Activated CD8-positive, alpha-beta memory T cell treated with anti-CD3 and anti-CD28 coated beads for 36 hours (primary cell): ENCODE results near the gene DMAC1. TPM values are rescaled to one million over a fixed set of nuclear protein-coding genes. Genes with fewer than 3 reads are reported as not detected.

Experiments used
- CTCF ChIA-PET: fragments of 350-600 bp; sonication (Branson Sonifier 250); formaldehyde crosslinking; loops from one replicate; lab custom pipeline; 2021; ENCODE audit warnings: antibody characterized with exemption; lab: Charles Lee
- POLR2A ChIA-PET: fragments of 350-600 bp; sonication (Branson Sonifier 250); formaldehyde crosslinking; loops from one replicate; lab custom pipeline; 2021; ENCODE audit warnings: antibody characterized with exemption; lab: Charles Lee
- total RNA-seq, 2 experiments: library from RNA; stranded (reverse); gene quantifications; one replicate each; pipeline ENCODE4 v1.2.3, GENCODE V29; 2021

Gene DMAC1
- total RNA-seq, 2 experiments from 2014 or later = 57.9 to 65.3 TPM

- CTCF ChIA-PET = no interaction called here
- POLR2A ChIA-PET = no interaction called here
Measured at GRCh38 chr9:7785813-7786212, 13.8 kb downstream of the DMAC1 start.

GRCh38 chr9:7784472-7784871 is 15.1 kb downstream of the DMAC1 start:
- ChIA-PET CTCF (no interaction called here), POLR2A (no interaction called here)

- ChIA-PET CTCF (no interaction called here), POLR2A (no interaction called here)
Measured at GRCh38 chr9:7783635-7784063, 15.9 kb downstream of the DMAC1 start.

- POLR2A ChIA-PET = no interaction called here
- CTCF ChIA-PET = no interaction called here
Measured at GRCh38 chr9:7782400-7783120, 17.0 kb downstream of the DMAC1 start.

- ChIA-PET CTCF (no interaction called here), POLR2A (no interaction called here)
Measured at GRCh38 chr9:7780261-7780988, 19.2 kb downstream of the DMAC1 start.

- CTCF ChIA-PET = no interaction called here
- POLR2A ChIA-PET = no interaction called here
Measured at GRCh38 chr9:7778851-7779600, 20.6 kb downstream of the DMAC1 start.

GRCh38 chr9:7777771-7778170 is 21.8 kb downstream of the DMAC1 start:
- CTCF ChIA-PET = no interaction called here
- POLR2A ChIA-PET = no interaction called here

- CTCF ChIA-PET = no interaction called here
- POLR2A ChIA-PET = no interaction called here
Measured at GRCh38 chr9:7770111-7770510, 29.5 kb downstream of the DMAC1 start.

- ChIA-PET CTCF (no interaction called here), POLR2A (no interaction called here)
Measured at GRCh38 chr9:7762600-7762999, 37.0 kb downstream of the DMAC1 start.

GRCh38 chr9:7760014-7760415 is 39.6 kb downstream of the DMAC1 start:
- ChIA-PET CTCF (no interaction called here), POLR2A (no interaction called here)

- CTCF ChIA-PET = no interaction called here
- POLR2A ChIA-PET = no interaction called here
Measured at GRCh38 chr9:7756088-7756487, 43.5 kb downstream of the DMAC1 start.

GRCh38 chr9:7752481-7752880 is 47.1 kb downstream of the DMAC1 start:
- CTCF ChIA-PET = no interaction called here
- POLR2A ChIA-PET = no interaction called here
